B cell (primary cell): Measurements from ENCODE around the gene CTPS2.

Experiments
- CTCF ChIP-seq: fragments of 200-600 bp; IDR thresholded peaks from one replicate; pipeline ENCODE4 v1.8.0; 2022; ENCODE audit warnings: antibody characterized with exemption, mild to moderate bottlenecking
- EZH2 ChIP-seq: IDR thresholded peaks from 2 replicates; pipeline ENCODE4 v1.6.1; 2012; ENCODE audit warnings: borderline replicate concordance, low read depth, mild to moderate bottlenecking, moderate library complexity, low read length; ENCODE audit not compliant: insufficient read depth, poor library complexity, severe bottlenecking

GRCh38 chrX:16610121-16610621, 102.3 kb downstream of the CTPS2 start:
- TF ChIP-seq EZH2: no peak
- no peak for TF ChIP-seq CTCF
